ENCODE data around the gene AP1B1. TPM values are rescaled to one million over a fixed set of nuclear protein-coding genes. Genes with fewer than 3 reads are reported as not detected.

AP1B1 gene
- total RNA-seq, 1 experiment from 2014 or later, result 69.5 TPM

GRCh38 chr22:29316141-29316828, 72.1 kb downstream of the AP1B1 start:
- POLR2A ChIA-PET, result interaction anchor here (0.6 kb wide), 1 partner anchor 66 kb away, joined by 3 read pairs; no protein-coding TSS in a partner anchor
- intact Hi-C loops (cut with micrococcal nuclease), result no loop called here
- Mint-ChIP-seq H3K4me1 (ENCODE audit: insufficient read depth, unreplicated experiment) (peaks cover 9% of the 10 kb centered on the region), H3K36me3 (ENCODE audit: insufficient read depth, unreplicated experiment) (peaks cover 4% of the 10 kb centered on the region), H3K9me3 (ENCODE audit: unreplicated experiment) (no peaks in the 10 kb centered on the region), H3K4me3 (ENCODE audit: unreplicated experiment) (no peak overlapping the region), H3K27me3 (ENCODE audit: insufficient read depth, unreplicated experiment) (peaks cover 27% of the 10 kb centered on the region), H3K27ac (ENCODE audit: low read depth, unreplicated experiment) (no peak overlapping the region)
- no peak for DNase-seq (ENCODE audit: unreplicated experiment)
- CTCF ChIA-PET, result interaction anchor here (1.4 kb wide), 1 partner anchor 28 kb away, joined by 5 read pairs; no protein-coding TSS in a partner anchor
- no peak for TF ChIP-seq CTCF (IDR thresholded peaks at IDR 0.05; ENCODE audit: unreplicated experiment)
- no TSS peak for BruUV-seq (replicated peaks)

GRCh38 chr22:29315286-29316140, 72.9 kb downstream of the AP1B1 start, which contains the start of gene RASL10A:
RASL10A (minus strand) TSS chr22:29315697; CDS start chr22:29315246, 451 bp downstream.
- POLR2A ChIA-PET, result no interaction called here
- peaks cover 27% of the 10 kb centered on the region for H3K27me3 Mint-ChIP-seq (ENCODE audit: insufficient read depth, unreplicated experiment)
- CTCF ChIA-PET, result no interaction called here
- H3K4me1 Mint-ChIP-seq (ENCODE audit: insufficient read depth, unreplicated experiment), result peaks cover 13% of the 10 kb centered on the region
- intact Hi-C loops (cut with micrococcal nuclease), result no loop called here
- H3K27ac Mint-ChIP-seq (ENCODE audit: low read depth, unreplicated experiment), result no peak within 1 kb of the TSS
- H3K4me3 Mint-ChIP-seq (ENCODE audit: unreplicated experiment), result no peak within 1 kb of the TSS
- BruUV-seq (replicated peaks), result no TSS peak
- DNase-seq (ENCODE audit: unreplicated experiment), result no peak
- no peaks in the 10 kb centered on the region for H3K9me3 Mint-ChIP-seq (ENCODE audit: unreplicated experiment)
- H3K36me3 Mint-ChIP-seq (ENCODE audit: insufficient read depth, unreplicated experiment), result peaks cover 4% of the 10 kb centered on the region
- no peak for TF ChIP-seq CTCF (IDR thresholded peaks at IDR 0.05; ENCODE audit: unreplicated experiment)

GRCh38 chr22:29314537-29315285, 73.7 kb downstream of the AP1B1 start:
- Mint-ChIP-seq H3K9me3 (ENCODE audit: unreplicated experiment) (no peaks in the 10 kb centered on the region), H3K36me3 (ENCODE audit: insufficient read depth, unreplicated experiment) (peaks cover 4% of the 10 kb centered on the region), H3K27ac (ENCODE audit: low read depth, unreplicated experiment) (no peak overlapping the region), H3K4me1 (ENCODE audit: insufficient read depth, unreplicated experiment) (peaks cover 15% of the 10 kb centered on the region), H3K27me3 (ENCODE audit: insufficient read depth, unreplicated experiment) (peaks cover 27% of the 10 kb centered on the region), H3K4me3 (ENCODE audit: unreplicated experiment) (no peak overlapping the region)
- TF ChIP-seq CTCF (IDR thresholded peaks at IDR 0.05; ENCODE audit: unreplicated experiment), result no peak
- DNase-seq (ENCODE audit: unreplicated experiment), result no peak
- no TSS peak for BruUV-seq (replicated peaks)
- intact Hi-C loops (cut with micrococcal nuclease), result no loop called here
- ChIA-PET CTCF (no interaction called here), POLR2A (no interaction called here)

Data from MCF 10A (cell line).